ENCODE data around the gene FRMD4A.

The FRMD4A gene

DNA sequence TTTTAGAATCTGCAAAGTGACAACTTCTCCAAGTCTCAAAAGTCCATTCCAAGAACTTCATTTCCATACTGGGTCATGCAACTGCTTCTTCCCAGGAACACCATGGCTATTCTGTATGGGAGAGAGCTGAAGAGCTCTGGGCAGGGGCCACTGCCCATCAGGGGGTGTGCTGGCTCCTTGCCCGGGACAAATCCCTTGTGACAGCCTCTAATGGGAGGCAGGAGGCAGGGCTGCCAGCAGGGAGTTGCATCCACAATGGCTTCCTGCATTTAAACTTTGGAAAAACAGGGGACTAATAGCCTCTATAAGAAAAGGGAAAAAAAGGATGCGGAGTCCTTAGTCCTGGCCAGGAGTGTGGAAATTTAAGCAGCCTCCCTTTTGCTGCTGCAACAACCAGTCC is 18.4 kb upstream of the FRMD4A start:
- DNase-seq (ENCODE audit: low read depth): no peak
- no peak overlapping the region for H3K4me3 ChIP-seq (ENCODE audit: control insufficient read depth, low read depth, low read length)
- TF ChIP-seq CTCF (conservative IDR thresholded peaks at IDR 0.05; ENCODE audit: control insufficient read depth, insufficient read depth, low read depth, low read length): no peak

GRCh38 chr10:14345262-14345661 is 14.5 kb upstream of the FRMD4A start:
- no peak for DNase-seq (ENCODE audit: low read depth)
- no peak overlapping the region for H3K4me3 ChIP-seq (ENCODE audit: control insufficient read depth, low read depth, low read length)
- no peak for TF ChIP-seq CTCF (conservative IDR thresholded peaks at IDR 0.05; ENCODE audit: control insufficient read depth, insufficient read depth, low read depth, low read length)

DNA sequence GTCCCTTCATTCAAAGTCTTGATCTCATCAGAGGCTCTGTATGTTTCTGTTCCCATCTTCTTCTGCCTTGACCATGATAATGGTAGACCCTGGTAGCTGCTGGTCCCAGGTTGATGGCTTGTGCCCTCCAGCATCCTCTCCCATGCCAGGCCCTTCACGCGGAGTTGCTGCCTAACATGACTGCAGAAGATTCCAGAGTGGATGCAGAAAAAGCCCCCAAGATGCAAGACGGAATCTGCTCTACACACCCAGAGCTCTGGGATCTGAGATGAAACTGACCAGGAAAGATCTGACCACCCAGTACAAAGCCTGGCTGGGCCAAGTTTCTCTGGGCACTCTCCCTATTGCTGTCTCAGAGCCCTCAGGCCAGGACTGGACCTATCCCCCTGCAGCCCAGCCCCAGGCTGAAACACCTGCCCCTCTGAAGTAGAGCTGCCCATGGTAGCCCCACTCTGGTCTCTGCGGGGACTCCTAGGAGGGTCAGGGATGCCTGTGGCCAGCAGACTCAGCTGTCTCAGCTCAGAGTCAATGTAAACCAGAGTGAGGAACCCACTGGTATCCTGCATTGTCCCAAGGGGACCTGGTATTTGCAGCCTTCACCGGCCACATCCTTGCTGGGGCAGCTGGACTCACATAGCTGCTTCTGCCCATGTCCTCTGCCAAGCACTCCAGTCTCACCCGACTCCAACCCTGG is 9.5 kb upstream of the FRMD4A start:
- no peak for TF ChIP-seq CTCF (conservative IDR thresholded peaks at IDR 0.05; ENCODE audit: control insufficient read depth, insufficient read depth, low read depth, low read length)
- DNase-seq (ENCODE audit: low read depth): no peak
- no peak overlapping the region for H3K4me3 ChIP-seq (ENCODE audit: control insufficient read depth, low read depth, low read length)

DNA sequence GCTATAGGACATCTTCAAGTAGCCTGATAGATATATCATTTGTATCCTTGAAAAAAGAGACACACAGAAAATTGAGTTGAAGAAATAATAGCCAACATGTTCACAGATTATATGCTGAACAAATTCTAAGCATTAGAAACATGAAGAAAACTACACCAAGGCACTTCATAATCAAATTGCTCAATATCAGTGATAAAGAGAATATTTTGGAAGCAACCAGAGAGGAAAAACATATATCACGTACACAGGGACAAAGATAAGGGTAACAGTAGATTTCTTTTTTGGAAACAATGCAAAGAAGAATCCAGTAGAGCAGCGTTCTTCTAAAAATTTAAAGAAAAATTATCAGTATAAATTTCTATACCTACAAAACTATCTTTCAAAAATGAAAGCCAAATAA is 6.0 kb upstream of the FRMD4A start:
- H3K4me3 ChIP-seq (ENCODE audit: control insufficient read depth, low read depth, low read length): no peak overlapping the region
- DNase-seq (ENCODE audit: low read depth): no peak
- TF ChIP-seq CTCF (conservative IDR thresholded peaks at IDR 0.05; ENCODE audit: control insufficient read depth, insufficient read depth, low read depth, low read length): no peak

GRCh38 chr10:14334771-14335170 is 4.0 kb upstream of the FRMD4A start:
- no peak for TF ChIP-seq CTCF (conservative IDR thresholded peaks at IDR 0.05; ENCODE audit: control insufficient read depth, insufficient read depth, low read depth, low read length)
- DNase-seq (ENCODE audit: low read depth): no peak

DNA sequence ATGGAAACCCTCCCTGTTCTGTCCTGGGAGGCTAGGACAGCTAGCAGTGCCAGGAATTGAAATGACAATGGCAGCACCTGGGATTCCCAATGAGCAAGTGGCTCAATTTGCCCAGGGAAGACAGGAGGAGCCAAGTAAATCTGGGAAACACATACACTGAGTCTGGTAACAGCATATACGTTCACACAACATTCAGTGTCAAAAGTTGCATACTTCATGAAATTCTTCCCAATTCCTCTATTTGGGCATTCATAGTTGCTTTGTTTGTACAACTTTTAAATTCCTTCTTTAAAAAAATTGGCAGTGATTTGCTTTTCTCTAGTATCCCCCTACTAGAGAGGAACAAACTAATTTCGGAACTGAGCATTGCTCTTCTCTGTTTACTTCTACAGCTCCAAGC is 2.9 kb upstream of the FRMD4A start:
- DNase-seq (ENCODE audit: low read depth): no peak
- no peak overlapping the region for H3K4me3 ChIP-seq (ENCODE audit: control insufficient read depth, low read depth, low read length)
- no peak for TF ChIP-seq CTCF (conservative IDR thresholded peaks at IDR 0.05; ENCODE audit: control insufficient read depth, insufficient read depth, low read depth, low read length)

More at GRCh38 chr10:14334771-14335170, 4.0 kb upstream of the FRMD4A start:
- no peak overlapping the region for H3K4me3 ChIP-seq (ENCODE audit: control insufficient read depth, low read depth, low read length)

DNA sequence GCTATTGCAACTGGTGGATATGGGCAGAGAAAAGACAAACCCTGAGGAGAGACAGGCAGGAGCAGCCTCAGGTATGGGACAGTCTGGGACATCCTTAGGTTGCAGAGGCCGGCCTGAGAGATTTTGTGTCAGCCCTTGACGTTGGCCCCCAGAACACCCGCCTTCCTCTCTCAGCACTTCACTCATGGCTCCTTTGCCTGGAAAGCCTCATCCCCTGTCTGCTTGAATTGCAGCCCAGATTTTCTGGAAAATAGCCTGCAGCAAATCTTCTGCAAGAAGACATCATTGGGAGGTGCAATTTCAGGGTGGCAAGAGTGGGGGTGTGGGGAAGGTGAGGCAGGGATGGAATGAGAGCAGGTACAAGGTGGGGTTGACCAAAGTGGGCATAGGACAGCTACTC is 2.2 kb upstream of the FRMD4A start:
- no peak overlapping the region for H3K4me3 ChIP-seq (ENCODE audit: control insufficient read depth, low read depth, low read length)
- no peak for DNase-seq (ENCODE audit: low read depth)
- no peak for TF ChIP-seq CTCF (conservative IDR thresholded peaks at IDR 0.05; ENCODE audit: control insufficient read depth, insufficient read depth, low read depth, low read length)
